ENCODE measurements around the gene GAN.

The GAN gene, protein sequence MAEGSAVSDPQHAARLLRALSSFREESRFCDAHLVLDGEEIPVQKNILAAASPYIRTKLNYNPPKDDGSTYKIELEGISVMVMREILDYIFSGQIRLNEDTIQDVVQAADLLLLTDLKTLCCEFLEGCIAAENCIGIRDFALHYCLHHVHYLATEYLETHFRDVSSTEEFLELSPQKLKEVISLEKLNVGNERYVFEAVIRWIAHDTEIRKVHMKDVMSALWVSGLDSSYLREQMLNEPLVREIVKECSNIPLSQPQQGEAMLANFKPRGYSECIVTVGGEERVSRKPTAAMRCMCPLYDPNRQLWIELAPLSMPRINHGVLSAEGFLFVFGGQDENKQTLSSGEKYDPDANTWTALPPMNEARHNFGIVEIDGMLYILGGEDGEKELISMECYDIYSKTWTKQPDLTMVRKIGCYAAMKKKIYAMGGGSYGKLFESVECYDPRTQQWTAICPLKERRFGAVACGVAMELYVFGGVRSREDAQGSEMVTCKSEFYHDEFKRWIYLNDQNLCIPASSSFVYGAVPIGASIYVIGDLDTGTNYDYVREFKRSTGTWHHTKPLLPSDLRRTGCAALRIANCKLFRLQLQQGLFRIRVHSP

DNA sequence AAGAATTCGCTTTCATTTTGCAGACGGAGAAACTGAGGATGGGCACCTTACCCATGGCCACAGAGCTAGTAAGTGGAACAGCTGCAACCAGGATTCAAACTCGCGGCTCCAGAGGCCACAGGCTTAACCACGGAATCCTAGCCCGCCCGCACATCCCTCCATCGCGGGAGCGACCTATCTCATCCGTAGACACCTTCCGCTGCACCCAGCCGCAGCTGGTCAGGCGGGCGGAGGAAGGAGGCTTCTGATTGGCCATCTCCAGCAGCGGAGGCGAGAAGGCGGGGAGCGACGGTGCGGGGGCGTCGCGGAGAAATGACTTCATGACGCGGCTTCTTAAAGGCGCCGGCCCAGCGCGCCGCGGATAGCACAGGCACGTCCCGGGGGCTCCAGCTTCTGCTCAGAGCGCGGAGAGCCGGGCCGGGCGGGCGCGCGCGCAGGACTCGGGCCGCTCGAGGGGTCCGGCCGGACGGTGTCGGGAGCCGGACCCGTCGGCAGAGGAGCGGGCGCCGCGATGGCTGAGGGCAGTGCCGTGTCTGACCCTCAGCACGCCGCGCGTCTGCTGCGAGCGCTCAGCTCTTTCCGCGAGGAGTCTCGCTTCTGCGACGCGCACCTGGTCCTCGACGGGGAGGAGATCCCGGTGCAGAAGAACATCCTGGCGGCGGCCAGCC, at the start of gene GAN:
Gene GAN, plus strand, starts transcription at position 360 of the 668 bp plus-strand sequence. Its CDS starts 152 bp downstream, at position 512.
- H3K27ac ChIP-seq, result peak within 1 kb of the TSS; percentile 72
- TF ChIP-seq, protein P1, sequence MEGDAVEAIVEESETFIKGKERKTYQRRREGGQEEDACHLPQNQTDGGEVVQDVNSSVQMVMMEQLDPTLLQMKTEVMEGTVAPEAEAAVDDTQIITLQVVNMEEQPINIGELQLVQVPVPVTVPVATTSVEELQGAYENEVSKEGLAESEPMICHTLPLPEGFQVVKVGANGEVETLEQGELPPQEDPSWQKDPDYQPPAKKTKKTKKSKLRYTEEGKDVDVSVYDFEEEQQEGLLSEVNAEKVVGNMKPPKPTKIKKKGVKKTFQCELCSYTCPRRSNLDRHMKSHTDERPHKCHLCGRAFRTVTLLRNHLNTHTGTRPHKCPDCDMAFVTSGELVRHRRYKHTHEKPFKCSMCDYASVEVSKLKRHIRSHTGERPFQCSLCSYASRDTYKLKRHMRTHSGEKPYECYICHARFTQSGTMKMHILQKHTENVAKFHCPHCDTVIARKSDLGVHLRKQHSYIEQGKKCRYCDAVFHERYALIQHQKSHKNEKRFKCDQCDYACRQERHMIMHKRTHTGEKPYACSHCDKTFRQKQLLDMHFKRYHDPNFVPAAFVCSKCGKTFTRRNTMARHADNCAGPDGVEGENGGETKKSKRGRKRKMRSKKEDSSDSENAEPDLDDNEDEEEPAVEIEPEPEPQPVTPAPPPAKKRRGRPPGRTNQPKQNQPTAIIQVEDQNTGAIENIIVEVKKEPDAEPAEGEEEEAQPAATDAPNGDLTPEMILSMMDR (conservative IDR thresholded peaks at IDR 0.05), result no peak

DNA sequence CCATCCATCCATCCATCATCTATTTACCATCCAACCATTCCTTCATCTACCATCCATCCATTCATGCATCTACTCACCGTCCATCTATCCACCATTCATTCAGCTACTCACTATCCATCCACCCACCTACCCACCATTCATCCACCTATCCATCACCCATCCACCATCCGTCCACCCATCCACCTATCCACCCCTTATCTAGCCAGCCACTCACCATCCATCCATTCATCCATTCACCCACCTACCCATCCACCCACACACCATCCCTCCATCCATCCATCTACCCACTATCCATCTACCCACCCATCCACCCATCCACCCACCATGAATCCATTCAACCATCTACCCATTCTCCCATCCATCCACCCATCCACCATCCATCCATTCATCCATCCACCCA, 49.7 kb upstream of the GAN start:
- TF ChIP-seq, protein P1 (conservative IDR thresholded peaks at IDR 0.05), result no peak

DNA sequence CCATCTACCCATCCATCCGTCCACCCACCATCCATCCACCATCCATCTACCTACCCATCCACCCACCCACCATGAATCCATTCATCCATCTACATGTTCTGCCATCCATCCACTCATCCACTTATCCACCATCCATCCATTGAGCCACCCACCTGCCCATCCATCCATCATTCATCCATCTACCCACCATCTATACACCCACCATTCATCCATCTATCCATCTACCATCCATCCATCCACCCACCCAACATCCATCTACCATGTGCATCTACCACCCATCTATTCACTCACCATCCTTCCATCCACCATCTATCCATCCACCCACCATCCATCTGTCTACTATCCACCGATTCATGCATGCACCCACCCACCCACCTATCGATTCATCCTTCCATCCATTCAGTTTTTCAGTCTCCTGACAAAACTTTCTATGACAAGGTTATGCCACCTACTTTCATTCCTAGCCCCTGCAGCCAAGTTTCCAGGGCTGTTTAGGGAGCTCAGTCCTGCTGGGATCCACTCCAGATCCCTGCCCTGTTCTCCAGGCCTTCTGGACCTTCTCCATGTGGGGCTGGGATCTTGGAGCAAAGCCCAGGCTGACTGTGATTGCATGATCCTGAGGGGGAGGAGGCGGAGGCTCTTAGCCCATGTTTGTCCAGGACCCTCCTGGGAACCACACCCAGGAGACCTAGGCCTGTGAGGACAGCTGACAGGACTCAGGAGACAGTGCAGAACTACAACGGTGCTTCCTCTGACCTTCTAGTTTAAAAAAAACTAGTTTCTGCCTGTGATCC, 48.9 kb upstream of the GAN start:
- H3K27ac ChIP-seq, result no peak overlapping the region
- TF ChIP-seq, protein P1 (conservative IDR thresholded peaks at IDR 0.05), result no peak

More for the DNA sequence above, 49.7 kb upstream of the GAN start:
- no peak overlapping the region for H3K27ac ChIP-seq

DNA sequence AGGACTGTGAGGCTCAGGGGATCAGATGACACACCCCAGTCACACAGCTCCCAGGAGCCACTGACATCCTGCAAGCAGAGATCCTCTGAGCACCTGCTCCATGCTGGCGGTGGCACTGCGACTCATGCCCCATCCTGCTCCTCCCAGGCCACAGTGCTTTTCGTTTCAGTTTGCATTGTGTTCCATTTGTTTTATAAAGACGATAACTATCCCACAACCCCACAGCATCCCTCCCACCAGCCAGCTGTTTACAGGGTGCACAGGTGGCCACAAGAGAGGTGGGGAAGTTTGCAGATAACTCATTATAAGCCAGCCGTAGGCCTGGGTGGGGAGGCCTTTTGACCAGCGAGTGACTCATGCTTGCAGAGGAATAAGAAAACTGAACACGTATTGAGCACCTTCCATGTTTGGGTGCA, 48.1 kb upstream of the GAN start:
- TF ChIP-seq, protein P1 (conservative IDR thresholded peaks at IDR 0.05), result no peak
- H3K27ac ChIP-seq, result no peak overlapping the region

DNA sequence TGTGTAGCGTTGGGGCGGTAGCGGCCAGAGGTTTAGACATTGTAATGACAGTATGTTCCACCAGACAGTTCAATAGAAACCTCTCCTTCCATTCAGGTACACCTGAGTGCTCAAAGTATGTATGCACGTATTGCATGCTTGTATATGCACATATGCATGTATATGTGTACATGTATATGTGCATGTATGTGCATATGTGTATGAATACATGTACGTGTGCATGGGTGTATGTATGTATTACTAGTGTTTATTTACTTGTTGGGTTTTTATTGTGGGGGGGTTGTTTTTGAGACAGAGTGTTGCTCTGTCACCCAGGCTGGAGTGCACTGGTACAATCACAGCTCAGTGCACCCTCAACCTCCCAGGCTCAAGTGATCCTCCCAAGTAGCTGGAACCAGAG, 46.3 kb upstream of the GAN start:
- TF ChIP-seq, protein P1 (conservative IDR thresholded peaks at IDR 0.05), result no peak
- no peak overlapping the region for H3K27ac ChIP-seq

DNA sequence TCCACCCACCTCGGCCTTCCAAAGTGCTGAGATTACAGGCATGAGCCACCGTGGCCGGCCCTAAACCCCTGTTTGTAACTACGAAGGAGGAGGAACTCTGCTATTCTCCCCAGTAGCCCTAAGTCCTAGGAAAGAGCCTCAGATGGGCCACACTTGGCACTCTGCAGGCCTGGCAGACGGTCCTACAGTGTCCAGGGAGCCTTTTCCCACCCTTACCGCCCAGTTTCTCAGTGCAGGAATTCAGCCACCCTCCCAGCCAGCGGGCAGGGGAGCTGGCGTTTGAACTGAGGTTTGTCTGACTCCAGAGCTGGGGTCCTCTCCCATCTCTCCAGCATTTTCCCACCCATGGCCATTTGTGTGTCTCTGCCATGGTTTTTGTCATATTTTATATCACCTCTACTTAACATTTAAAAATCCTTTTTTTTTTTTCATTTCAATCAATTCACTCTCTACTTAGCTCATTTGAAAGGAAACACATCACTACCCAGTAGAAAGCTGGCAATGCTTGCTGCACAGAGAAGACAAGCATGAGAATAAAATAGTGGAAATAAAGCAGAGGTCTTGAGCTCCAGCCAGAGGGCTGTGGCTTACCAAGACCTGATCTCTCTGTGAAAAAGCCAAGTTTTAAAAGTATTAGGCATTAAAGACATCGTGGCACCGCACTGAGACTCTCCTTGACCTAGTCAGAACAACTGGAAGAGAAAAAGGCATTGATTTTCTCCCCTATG, 41.4 kb upstream of the GAN start:
- H3K27ac ChIP-seq, result no peak overlapping the region

More for the DNA sequence above, 41.4 kb upstream of the GAN start:
- TF ChIP-seq, protein P1 (conservative IDR thresholded peaks at IDR 0.05), result no peak
